GM12878 (cell line): ENCODE results near the gene RPRD2. TPM values are rescaled to one million over a fixed set of nuclear protein-coding genes. Genes with fewer than 3 reads are reported as not detected.

Experiments used
- DPF2 ChIP-seq: fragments of 450-650 bp; IDR thresholded peaks from 2 replicates; pipeline ENCODE4 v1.6.1; 2017; ENCODE audit warnings: mild to moderate bottlenecking
- EGR1 ChIP-seq, 2 experiments: IDR thresholded peaks; 1 replicate in 1 of 2; 2 replicates in 1 of 2; pipeline ENCODE4 v1.6.1; 2011 to 2012; ENCODE audit warnings: low read depth in 2 of 2, low read length in 2 of 2, borderline replicate concordance in 1 of 2, mild to moderate bottlenecking in 1 of 2, moderate library complexity in 1 of 2
- ESRRA ChIP-seq: IDR thresholded peaks from 2 replicates; pipeline ENCODE4 v1.6.1; 2012; ENCODE audit warnings: mild to moderate bottlenecking, low read length, improper control_type of control experiment
- LARP7 ChIP-seq: fragments of 450-650 bp; IDR thresholded peaks from 2 replicates; pipeline ENCODE4 v1.6.1; 2017; ENCODE audit warnings: mild to moderate bottlenecking
- MEF2A ChIP-seq: IDR thresholded peaks from 2 replicates; pipeline ENCODE4 v1.6.1; 2011; ENCODE audit warnings: low read depth, mild to moderate bottlenecking, low read length, moderate library complexity; ENCODE audit not compliant: insufficient read depth
- MTA2 ChIP-seq: fragments of 450-650 bp; IDR thresholded peaks from 2 replicates; pipeline ENCODE4 v1.6.1; 2016; ENCODE audit warnings: low read depth, mild to moderate bottlenecking, moderate library complexity
- MTA3 ChIP-seq: IDR thresholded peaks from 2 replicates; pipeline ENCODE4 v1.6.1; 2012; ENCODE audit warnings: low read length, inconsistent platforms, borderline replicate concordance
- NR2C1 ChIP-seq: fragments of 450-650 bp; IDR thresholded peaks from 2 replicates; pipeline ENCODE4 v1.6.1; 2017; ENCODE audit warnings: antibody characterized with exemption, mild to moderate bottlenecking, moderate library complexity
- NR2C2 ChIP-seq: IDR thresholded peaks from 2 replicates; pipeline ENCODE4 v1.6.1; 2011; ENCODE audit warnings: borderline replicate concordance, low read depth; ENCODE audit not compliant: control insufficient read depth, insufficient read length
- NRF1 ChIP-seq: conservative IDR thresholded peaks from 2 replicates; pipeline ENCODE4 v1.6.1; 2011; ENCODE audit warnings: mild to moderate bottlenecking, low read depth, low read length, improper control_type of control experiment
- POLR2A ChIP-seq: IDR thresholded peaks from 2 replicates; pipeline ENCODE4 v1.6.1; 2011; ENCODE audit warnings: low read depth, mild to moderate bottlenecking, low read length
- POU2F2 ChIP-seq: IDR thresholded peaks from 3 replicates; pipeline ENCODE4 v1.6.1; 2011; ENCODE audit warnings: low read depth, mild to moderate bottlenecking, low read length, borderline replicate concordance
- RAD51 ChIP-seq: fragments of 450-650 bp; IDR thresholded peaks from 2 replicates; pipeline ENCODE4 v1.6.1; 2016; ENCODE audit warnings: moderate library complexity, mild to moderate bottlenecking, inconsistent platforms
- RELA ChIP-seq: fragments of 450-650 bp; IDR thresholded peaks from 2 replicates; pipeline ENCODE4 v1.8.0; 2014; ENCODE audit warnings: borderline replicate concordance; ENCODE audit not compliant: partially characterized antibody
- SMARCA5 ChIP-seq: fragments of 450-650 bp; IDR thresholded peaks from 2 replicates; pipeline ENCODE4 v1.6.1; 2017; ENCODE audit warnings: mild to moderate bottlenecking
- SP1 ChIP-seq: IDR thresholded peaks from one replicate; pipeline ENCODE4 v1.6.1; 2011; ENCODE audit warnings: low read depth, low read length
- TAF1 ChIP-seq: IDR thresholded peaks from 2 replicates; pipeline ENCODE4 v1.6.1; 2011; ENCODE audit warnings: mild to moderate bottlenecking, low read depth, low read length, borderline replicate concordance
- TCF12 ChIP-seq: IDR thresholded peaks from 2 replicates; pipeline ENCODE4 v1.6.1; 2011; ENCODE audit warnings: low read depth, mild to moderate bottlenecking, low read length
- TCF7 ChIP-seq: IDR thresholded peaks from 2 replicates; pipeline ENCODE4 v1.6.1; 2014; ENCODE audit warnings: antibody characterized with exemption, borderline replicate concordance
- YBX1 ChIP-seq: fragments of 450-650 bp; IDR thresholded peaks from 2 replicates; pipeline ENCODE4 v1.6.1; 2016; ENCODE audit warnings: antibody characterized with exemption
- ZNF24 ChIP-seq: fragments of 450-650 bp; IDR thresholded peaks from 2 replicates; pipeline ENCODE4 v1.6.1; 2017; ENCODE audit warnings: antibody characterized with exemption, mild to moderate bottlenecking
- polyA plus RNA-seq, 11 experiments: library from polyadenylated mRNA; depleted of rRNA in 4 of 11; unstranded in 6 of 11; stranded (reverse) in 5 of 11; fragments of >200 nt; fragmentation: Nextera tagmentation in 4 of 11; fragmentation: Illumina TruSeq in 1 of 11; extraction: Ambion mirVana in 4 of 11; extraction: Trizol in 1 of 11; gene quantifications; 1 replicate in 1 of 11; 2 replicates in 10 of 11; pipeline versions ENCODE4 v1.2.1 to v1.2.3, GENCODE V29; 2011 to 2016; ENCODE audit warnings: inconsistent platforms in 2 of 11, missing spikeins in 2 of 11, low read depth in 1 of 11
- total RNA-seq, 4 experiments: library from RNA; depleted of rRNA in 3 of 4; stranded (reverse); fragments of >200 nt in 3 of 4; fragmentation: Illumina TruSeq in 1 of 4; extraction: Trizol in 1 of 4; gene quantifications; 2 replicates each; pipeline versions ENCODE4 v1.2.1 to v1.2.3, GENCODE V29; 2013 to 2021
- TF ChIP-seq, protein P1 (sequence below): IDR thresholded peaks from 2 replicates; pipeline ENCODE4 v1.6.1; 2011; ENCODE audit warnings: mild to moderate bottlenecking, low read depth, low read length, moderate library complexity; ENCODE audit not compliant: insufficient replicate concordance
- TF ChIP-seq, protein P2 (sequence below): fragments of 450-650 bp; IDR thresholded peaks from 2 replicates; pipeline ENCODE4 v1.6.1; 2017; ENCODE audit warnings: low read depth, mild to moderate bottlenecking, moderate library complexity
- TF ChIP-seq, protein P3 (sequence below): fragments of 450-650 bp; IDR thresholded peaks from 2 replicates; pipeline ENCODE4 v1.6.1; 2016; ENCODE audit warnings: mild to moderate bottlenecking, moderate library complexity, borderline replicate concordance
- TF ChIP-seq, protein P4 (sequence below): IDR thresholded peaks from 2 replicates; pipeline ENCODE4 v1.6.1; 2011; ENCODE audit warnings: low read depth, mild to moderate bottlenecking, low read length, moderate library complexity, borderline replicate concordance; ENCODE audit errors: extremely low read depth

The RPRD2 gene
- total and polyA plus RNA-seq, 10 of the 15 experiments (the other 5 are each of a cell fraction or from before 2014, with no cell fraction given), result 1.9 to 24.8 (median 13.3) TPM

DNA sequence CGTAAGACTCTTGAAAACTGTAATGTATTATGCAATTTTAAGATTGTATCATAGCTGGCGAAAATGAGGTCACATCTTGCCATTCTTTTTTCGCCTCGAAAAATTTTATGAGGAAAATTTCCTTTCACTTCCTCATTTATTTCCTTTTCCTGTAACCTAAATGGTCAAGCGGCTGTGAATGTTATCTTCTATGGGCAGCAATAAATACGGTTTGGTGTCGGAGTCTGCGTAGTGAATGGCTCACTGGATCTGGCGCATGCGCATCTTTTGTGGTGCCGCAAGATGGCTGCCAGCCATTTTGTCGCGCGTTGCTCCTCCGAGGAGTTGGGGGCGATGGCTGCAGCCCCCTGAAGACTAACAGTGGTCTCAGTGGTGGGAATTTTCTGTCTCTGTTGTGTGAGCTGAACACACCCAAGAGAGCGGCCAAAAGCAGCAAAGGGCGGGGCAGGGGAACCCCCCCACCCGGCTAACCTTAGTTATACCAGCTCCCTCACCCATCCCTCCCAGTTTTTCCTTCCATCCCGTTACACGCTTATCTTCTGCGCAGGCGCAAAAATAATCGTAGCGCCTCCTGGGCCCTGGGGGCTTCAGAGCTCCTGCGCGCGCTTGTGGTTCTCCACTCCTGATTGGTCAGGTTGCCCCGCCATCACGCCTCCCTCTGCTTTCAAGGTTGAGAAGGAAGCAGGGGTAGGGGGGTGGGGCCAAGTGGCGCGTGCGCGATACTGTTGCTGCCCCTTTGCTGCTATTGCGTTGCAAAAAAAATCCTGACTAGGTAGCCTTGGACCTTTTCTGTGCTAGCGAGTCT is at the start of gene RPRD2 (continued):
- TF ChIP-seq NR2C1 (peak; percentile 61; the same call in 1 of the 2 replicates), TAF1 (peak; percentile 98), NRF1 (peak; percentile 91), TCF12 (no peak), RELA (peak; percentile 69), DPF2 (no peak), EGR1 (IDR thresholded peaks at IDR 0.05; ENCODE audit: borderline replicate concordance in 1 of 2, low read depth in 2 of 2, low read length in 2 of 2) (no peak), SMARCA5 (peak; percentile 78), TCF7 (no peak), MEF2A (no peak), NR2C2 (no peak), YBX1 (no peak), POLR2A (peak; percentile 92), ZNF24 (no peak), POU2F2 (peak; percentile 73; the same call in 2 of the 3 replicates), LARP7 (peak; percentile 67), SP1 (peak; percentile 36), MTA3 (peak; percentile 52; the same call in 1 of the 2 replicates), MTA2 (peak; percentile 47; the same call in 1 of the 2 replicates), RAD51 (no peak), ESRRA (no peak)
- TF ChIP-seq, protein P1, sequence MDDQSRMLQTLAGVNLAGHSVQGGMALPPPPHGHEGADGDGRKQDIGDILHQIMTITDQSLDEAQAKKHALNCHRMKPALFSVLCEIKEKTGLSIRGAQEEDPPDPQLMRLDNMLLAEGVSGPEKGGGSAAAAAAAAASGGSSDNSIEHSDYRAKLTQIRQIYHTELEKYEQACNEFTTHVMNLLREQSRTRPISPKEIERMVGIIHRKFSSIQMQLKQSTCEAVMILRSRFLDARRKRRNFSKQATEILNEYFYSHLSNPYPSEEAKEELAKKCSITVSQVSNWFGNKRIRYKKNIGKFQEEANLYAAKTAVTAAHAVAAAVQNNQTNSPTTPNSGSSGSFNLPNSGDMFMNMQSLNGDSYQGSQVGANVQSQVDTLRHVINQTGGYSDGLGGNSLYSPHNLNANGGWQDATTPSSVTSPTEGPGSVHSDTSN, result no peak
- TF ChIP-seq, protein P2, sequence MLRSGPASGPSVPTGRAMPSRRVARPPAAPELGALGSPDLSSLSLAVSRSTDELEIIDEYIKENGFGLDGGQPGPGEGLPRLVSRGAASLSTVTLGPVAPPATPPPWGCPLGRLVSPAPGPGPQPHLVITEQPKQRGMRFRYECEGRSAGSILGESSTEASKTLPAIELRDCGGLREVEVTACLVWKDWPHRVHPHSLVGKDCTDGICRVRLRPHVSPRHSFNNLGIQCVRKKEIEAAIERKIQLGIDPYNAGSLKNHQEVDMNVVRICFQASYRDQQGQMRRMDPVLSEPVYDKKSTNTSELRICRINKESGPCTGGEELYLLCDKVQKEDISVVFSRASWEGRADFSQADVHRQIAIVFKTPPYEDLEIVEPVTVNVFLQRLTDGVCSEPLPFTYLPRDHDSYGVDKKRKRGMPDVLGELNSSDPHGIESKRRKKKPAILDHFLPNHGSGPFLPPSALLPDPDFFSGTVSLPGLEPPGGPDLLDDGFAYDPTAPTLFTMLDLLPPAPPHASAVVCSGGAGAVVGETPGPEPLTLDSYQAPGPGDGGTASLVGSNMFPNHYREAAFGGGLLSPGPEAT, result peak; percentile 94
- TF ChIP-seq, protein P3, sequence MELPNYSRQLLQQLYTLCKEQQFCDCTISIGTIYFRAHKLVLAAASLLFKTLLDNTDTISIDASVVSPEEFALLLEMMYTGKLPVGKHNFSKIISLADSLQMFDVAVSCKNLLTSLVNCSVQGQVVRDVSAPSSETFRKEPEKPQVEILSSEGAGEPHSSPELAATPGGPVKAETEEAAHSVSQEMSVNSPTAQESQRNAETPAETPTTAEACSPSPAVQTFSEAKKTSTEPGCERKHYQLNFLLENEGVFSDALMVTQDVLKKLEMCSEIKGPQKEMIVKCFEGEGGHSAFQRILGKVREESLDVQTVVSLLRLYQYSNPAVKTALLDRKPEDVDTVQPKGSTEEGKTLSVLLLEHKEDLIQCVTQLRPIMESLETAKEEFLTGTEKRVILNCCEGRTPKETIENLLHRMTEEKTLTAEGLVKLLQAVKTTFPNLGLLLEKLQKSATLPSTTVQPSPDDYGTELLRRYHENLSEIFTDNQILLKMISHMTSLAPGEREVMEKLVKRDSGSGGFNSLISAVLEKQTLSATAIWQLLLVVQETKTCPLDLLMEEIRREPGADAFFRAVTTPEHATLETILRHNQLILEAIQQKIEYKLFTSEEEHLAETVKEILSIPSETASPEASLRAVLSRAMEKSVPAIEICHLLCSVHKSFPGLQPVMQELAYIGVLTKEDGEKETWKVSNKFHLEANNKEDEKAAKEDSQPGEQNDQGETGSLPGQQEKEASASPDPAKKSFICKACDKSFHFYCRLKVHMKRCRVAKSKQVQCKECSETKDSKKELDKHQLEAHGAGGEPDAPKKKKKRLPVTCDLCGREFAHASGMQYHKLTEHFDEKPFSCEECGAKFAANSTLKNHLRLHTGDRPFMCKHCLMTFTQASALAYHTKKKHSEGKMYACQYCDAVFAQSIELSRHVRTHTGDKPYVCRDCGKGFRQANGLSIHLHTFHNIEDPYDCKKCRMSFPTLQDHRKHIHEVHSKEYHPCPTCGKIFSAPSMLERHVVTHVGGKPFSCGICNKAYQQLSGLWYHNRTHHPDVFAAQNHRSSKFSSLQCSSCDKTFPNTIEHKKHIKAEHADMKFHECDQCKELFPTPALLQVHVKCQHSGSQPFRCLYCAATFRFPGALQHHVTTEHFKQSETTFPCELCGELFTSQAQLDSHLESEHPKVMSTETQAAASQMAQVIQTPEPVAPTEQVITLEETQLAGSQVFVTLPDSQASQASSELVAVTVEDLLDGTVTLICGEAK, result peak; percentile 47; the same call in 1 of the 2 replicates
- TF ChIP-seq, protein P4, sequence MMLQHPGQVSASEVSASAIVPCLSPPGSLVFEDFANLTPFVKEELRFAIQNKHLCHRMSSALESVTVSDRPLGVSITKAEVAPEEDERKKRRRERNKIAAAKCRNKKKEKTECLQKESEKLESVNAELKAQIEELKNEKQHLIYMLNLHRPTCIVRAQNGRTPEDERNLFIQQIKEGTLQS, result no peak; the same call in 1 of the 2 replicates
